ENCODE measurements around the gene GALNT6. TPM values are rescaled to one million over a fixed set of nuclear protein-coding genes. Genes with fewer than 3 reads are reported as not detected.

The GALNT6 gene
- total and polyA plus RNA-seq, 2 experiments from 2014 or later: 4.3 to 5.4 TPM

DNA sequence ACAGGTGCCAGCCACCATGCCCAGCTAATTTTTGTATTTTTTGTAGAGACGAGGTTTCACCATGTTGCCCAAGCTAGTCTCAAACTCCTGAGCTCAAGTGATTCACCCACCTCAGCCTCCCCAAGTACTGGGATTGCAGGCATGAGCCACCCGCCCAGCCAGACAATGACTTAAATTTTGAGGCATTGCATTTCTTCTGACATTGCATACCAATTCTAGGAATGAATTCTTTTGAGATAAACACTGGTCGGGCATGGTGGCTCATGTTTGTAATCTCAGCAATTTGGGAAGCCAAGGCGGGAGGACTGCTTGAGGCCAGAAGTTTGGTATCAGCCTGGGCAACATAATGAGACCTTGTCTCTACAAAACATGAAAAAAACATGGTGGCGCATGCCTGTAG is 42.2 kb downstream of the GALNT6 start:
- Histone ChIP-seq H3K4me3 (no peak overlapping the region), H3K9me3 (ENCODE audit: low read depth) (no peaks in the 10 kb centered on the region), H3K27ac (no peak overlapping the region), H3K27me3 (no peaks in the 10 kb centered on the region), H3K36me3 (no peaks in the 10 kb centered on the region), H3K4me1 (ENCODE audit: low read depth) (no peaks in the 10 kb centered on the region)
- TF ChIP-seq, protein P1, sequence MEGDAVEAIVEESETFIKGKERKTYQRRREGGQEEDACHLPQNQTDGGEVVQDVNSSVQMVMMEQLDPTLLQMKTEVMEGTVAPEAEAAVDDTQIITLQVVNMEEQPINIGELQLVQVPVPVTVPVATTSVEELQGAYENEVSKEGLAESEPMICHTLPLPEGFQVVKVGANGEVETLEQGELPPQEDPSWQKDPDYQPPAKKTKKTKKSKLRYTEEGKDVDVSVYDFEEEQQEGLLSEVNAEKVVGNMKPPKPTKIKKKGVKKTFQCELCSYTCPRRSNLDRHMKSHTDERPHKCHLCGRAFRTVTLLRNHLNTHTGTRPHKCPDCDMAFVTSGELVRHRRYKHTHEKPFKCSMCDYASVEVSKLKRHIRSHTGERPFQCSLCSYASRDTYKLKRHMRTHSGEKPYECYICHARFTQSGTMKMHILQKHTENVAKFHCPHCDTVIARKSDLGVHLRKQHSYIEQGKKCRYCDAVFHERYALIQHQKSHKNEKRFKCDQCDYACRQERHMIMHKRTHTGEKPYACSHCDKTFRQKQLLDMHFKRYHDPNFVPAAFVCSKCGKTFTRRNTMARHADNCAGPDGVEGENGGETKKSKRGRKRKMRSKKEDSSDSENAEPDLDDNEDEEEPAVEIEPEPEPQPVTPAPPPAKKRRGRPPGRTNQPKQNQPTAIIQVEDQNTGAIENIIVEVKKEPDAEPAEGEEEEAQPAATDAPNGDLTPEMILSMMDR (IDR thresholded peaks at IDR 0.05; ENCODE audit: low read depth, low read length): no peak
- peak in 1 of 2 donors; percentile 55 for DNase-seq (ENCODE audit: low read depth in 1 of 2, low spot score in 1 of 2)

DNA sequence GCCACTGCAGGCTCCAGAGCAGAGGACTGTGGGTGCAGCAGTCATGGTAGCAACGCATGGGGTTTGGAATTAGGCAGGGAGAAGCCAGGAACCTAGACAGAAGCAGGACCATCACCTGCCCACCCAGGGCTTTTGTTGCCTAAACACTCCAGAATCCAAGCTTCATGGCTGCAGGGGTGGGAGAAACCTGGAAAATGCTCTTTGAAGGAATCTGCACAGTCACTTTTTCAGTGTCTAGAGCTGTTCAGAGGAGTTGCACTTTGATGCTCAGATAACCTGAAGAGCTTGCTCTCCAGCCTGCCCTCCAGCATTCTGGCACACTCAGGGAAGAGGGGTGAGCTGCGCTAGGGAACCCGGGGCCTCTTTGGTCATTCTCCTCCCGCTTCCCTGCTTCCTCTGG is 43.1 kb downstream of the GALNT6 start:
- TF ChIP-seq, protein P1 (IDR thresholded peaks at IDR 0.05; ENCODE audit: low read depth, low read length): no peak
- Histone ChIP-seq H3K9me3 (ENCODE audit: low read depth) (no peaks in the 10 kb centered on the region), H3K4me3 (no peak overlapping the region), H3K27ac (no peak overlapping the region), H3K4me1 (ENCODE audit: low read depth) (peaks cover 3% of the 10 kb centered on the region), H3K36me3 (no peaks in the 10 kb centered on the region), H3K27me3 (no peaks in the 10 kb centered on the region)
- peak in 1 of 2 donors; percentile 40 for DNase-seq (ENCODE audit: low read depth in 1 of 2, low spot score in 1 of 2)

DNA sequence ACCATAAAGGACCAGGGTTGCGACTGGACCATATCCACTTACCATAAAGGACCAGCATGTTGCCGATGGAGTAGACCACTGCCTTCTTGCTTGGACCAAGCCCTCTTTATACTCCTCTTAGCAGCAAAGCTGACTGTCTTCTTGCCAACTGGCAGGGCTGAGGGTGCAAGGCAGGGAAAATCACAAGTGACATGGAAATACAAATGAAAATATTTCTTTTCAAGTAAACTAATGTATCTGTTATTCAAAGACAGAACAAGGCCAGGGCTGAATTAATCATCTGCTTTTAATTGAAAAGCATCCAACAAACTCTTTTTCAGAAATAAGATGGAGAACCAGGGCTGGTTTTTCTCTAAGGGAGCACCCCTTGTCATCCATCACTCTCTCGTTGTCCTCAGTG is 44.6 kb downstream of the GALNT6 start, which contains the start of gene CELA1:
CELA1 (minus strand) TSS at position 99 of the 400 bp plus-strand sequence; CDS start at position 58, 41 bp downstream.
- Histone ChIP-seq H3K36me3 (no peaks in the 10 kb centered on the region), H3K9me3 (ENCODE audit: low read depth) (no peaks in the 10 kb centered on the region), H3K27me3 (no peaks in the 10 kb centered on the region), H3K4me1 (ENCODE audit: low read depth) (peaks cover 3% of the 10 kb centered on the region), H3K4me3 (no peak within 1 kb of the TSS), H3K27ac (no peak within 1 kb of the TSS)
- no peak for DNase-seq (ENCODE audit: low read depth in 1 of 2, low spot score in 1 of 2)
- TF ChIP-seq, protein P1 (IDR thresholded peaks at IDR 0.05; ENCODE audit: low read depth, low read length): no peak

DNA sequence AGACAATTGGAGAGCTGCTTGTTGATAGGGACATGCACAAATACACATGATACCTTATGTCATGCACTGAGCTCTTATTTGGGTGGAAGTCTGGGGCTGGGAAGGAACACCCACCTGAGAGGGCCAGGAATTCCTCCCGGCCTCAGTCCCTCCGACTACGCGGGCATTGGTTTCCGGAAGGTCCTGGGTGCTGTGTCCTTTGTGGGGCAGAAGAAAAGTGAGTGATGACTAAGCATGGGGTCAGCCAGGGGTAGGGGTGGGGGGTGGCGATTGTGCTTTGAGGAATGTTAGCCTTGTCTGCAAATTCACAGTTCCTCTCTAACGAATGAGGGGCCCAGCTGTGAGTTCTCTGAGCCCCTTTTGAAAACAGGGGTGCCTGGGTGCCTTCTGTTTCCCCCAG is 45.5 kb downstream of the GALNT6 start:
- TF ChIP-seq, protein P1 (IDR thresholded peaks at IDR 0.05; ENCODE audit: low read depth, low read length): no peak
- no peak overlapping the region for H3K27ac ChIP-seq
- peak in 1 of 2 donors; percentile 47 for DNase-seq (ENCODE audit: low read depth in 1 of 2, low spot score in 1 of 2)
- H3K4me1 ChIP-seq (ENCODE audit: low read depth): peaks cover 3% of the 10 kb centered on the region
- H3K4me3 ChIP-seq: no peak overlapping the region
- H3K9me3 ChIP-seq (ENCODE audit: low read depth): no peaks in the 10 kb centered on the region
- H3K27me3 ChIP-seq: no peaks in the 10 kb centered on the region
- H3K36me3 ChIP-seq: no peaks in the 10 kb centered on the region

DNA sequence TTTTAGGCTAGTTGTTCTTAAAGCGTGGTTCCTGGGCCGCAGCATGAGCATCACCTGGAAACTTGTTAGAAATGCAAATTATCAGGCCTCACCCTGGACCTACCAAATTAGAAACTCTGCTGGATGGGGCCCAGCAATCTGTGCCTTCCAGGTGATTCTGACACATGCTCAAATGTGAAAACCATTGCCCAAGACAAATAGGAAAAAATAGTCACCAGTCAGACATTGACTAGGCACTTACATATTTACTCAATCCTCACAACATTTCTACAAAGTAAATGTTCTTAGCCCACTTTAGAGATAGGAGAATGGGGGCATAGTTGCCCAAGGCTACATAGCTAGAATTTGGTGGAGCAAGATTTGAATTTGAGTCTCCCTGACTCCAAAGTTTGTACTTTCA is 48.0 kb downstream of the GALNT6 start:
- DNase-seq (ENCODE audit: low read depth in 1 of 2, low spot score in 1 of 2): no peak
- Histone ChIP-seq H3K9me3 (ENCODE audit: low read depth) (no peaks in the 10 kb centered on the region), H3K27ac (no peak overlapping the region), H3K4me3 (no peak overlapping the region), H3K36me3 (no peaks in the 10 kb centered on the region), H3K27me3 (no peaks in the 10 kb centered on the region), H3K4me1 (ENCODE audit: low read depth) (peaks cover 3% of the 10 kb centered on the region)
- TF ChIP-seq, protein P1 (IDR thresholded peaks at IDR 0.05; ENCODE audit: low read depth, low read length): no peak

DNA sequence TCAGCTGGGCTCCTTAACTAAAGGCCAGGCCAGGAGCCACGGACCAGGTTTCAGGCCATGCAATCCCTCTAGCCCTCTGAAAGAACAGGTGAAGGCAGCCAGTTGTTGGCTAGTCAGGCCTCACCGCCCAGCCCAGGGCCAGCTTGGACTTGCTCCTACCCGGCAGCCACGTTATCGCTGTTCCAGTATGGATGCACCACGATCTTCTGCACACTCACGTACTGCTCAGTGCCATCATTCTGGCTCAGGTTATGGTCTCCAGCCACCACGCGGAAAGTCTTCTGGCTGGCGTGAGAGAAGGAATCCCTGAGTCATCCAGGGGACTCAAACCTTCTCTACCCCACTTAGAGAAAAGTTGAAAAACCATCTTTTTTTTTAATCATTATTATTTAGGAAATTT is 48.8 kb downstream of the GALNT6 start:
- Histone ChIP-seq H3K9me3 (ENCODE audit: low read depth) (no peaks in the 10 kb centered on the region), H3K4me1 (ENCODE audit: low read depth) (peaks cover 3% of the 10 kb centered on the region)
- TF ChIP-seq, protein P1 (IDR thresholded peaks at IDR 0.05; ENCODE audit: low read depth, low read length): no peak

More for the DNA sequence above, 48.8 kb downstream of the GALNT6 start:
- no peaks in the 10 kb centered on the region for H3K27me3 ChIP-seq
- no peak overlapping the region for H3K4me3 ChIP-seq
- H3K36me3 ChIP-seq: no peaks in the 10 kb centered on the region
- DNase-seq (ENCODE audit: low read depth in 1 of 2, low spot score in 1 of 2): no peak
- no peak overlapping the region for H3K27ac ChIP-seq
